GM12878 (cell line): Measurements from ENCODE around the gene IQGAP2.

Experiments
- BRCA1 ChIP-seq: IDR thresholded peaks from 2 replicates; pipeline ENCODE4 v1.6.1; 2011; ENCODE audit warnings: low read depth, low read length, improper control_type of control experiment
- EGR1 ChIP-seq, 2 experiments: IDR thresholded peaks; 1 replicate in 1 of 2; 2 replicates in 1 of 2; pipeline ENCODE4 v1.6.1; 2011 to 2012; ENCODE audit warnings: low read depth in 2 of 2, low read length in 2 of 2, borderline replicate concordance in 1 of 2, mild to moderate bottlenecking in 1 of 2, moderate library complexity in 1 of 2
- FOS ChIP-seq: IDR thresholded peaks from 3 replicates; pipeline ENCODE4 v1.6.1; 2011; ENCODE audit warnings: borderline replicate concordance; ENCODE audit not compliant: insufficient read length; ENCODE audit errors: extremely low read depth
- HDAC2 ChIP-seq: fragments of 200-600 bp; sonication (generic); IDR thresholded peaks from 2 replicates; pipeline ENCODE4 v1.6.1; 2017
- IKZF1 ChIP-seq: fragments of 450-650 bp; conservative IDR thresholded peaks from 2 replicates; pipeline ENCODE4 v1.6.1; 2017; ENCODE audit warnings: antibody characterized with exemption, mild to moderate bottlenecking
- NRF1 ChIP-seq: conservative IDR thresholded peaks from 2 replicates; pipeline ENCODE4 v1.6.1; 2011; ENCODE audit warnings: mild to moderate bottlenecking, low read depth, low read length, improper control_type of control experiment
- SMAD5 ChIP-seq: IDR thresholded peaks from 2 replicates; pipeline ENCODE4 v1.6.1; 2016; ENCODE audit warnings: antibody characterized with exemption, low read depth
- TF ChIP-seq, protein P1 (sequence below), 3 experiments: IDR thresholded peaks in 2 of 3; conservative IDR thresholded peaks in 1 of 3; 2 replicates each; pipeline ENCODE4 v1.5.1; 2011; ENCODE audit warnings: low read depth in 3 of 3, low read length in 3 of 3, mild to moderate bottlenecking in 3 of 3, control low read depth in 2 of 3, moderate library complexity in 2 of 3, inconsistent platforms in 1 of 3, mixed read lengths in 1 of 3; ENCODE audit not compliant: control insufficient read depth in 2 of 3, insufficient read depth in 1 of 3; ENCODE audit errors: extremely low read depth in 1 of 3
- TF ChIP-seq, protein P2 (sequence below): fragments of 450-650 bp; IDR thresholded peaks from 2 replicates; pipeline ENCODE4 v1.6.1; 2017; ENCODE audit warnings: mild to moderate bottlenecking, moderate library complexity

DNA sequence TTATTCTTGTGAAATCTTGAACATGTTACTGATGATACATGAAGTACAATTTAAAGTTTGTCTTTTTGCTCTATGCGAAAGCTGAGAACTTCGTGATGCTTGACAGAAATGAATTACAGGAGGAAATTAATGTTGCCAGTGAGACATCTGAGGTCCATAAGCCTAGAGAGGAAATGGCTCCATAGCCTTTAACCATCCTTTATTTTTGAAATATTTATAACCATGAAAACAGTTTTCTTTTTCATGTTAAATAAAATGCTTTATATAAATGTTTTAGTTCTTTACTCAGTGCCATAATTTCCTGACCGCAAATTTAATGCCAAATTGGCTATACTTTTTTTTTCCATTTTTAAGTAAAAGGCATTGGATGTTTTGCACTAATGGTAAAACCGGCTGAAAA, 191.0 kb downstream of the IQGAP2 start:
- TF ChIP-seq HDAC2 = no peak
- TF ChIP-seq EGR1 (IDR thresholded peaks at IDR 0.05; ENCODE audit: borderline replicate concordance in 1 of 2, low read depth in 2 of 2, low read length in 2 of 2) = no peak
- TF ChIP-seq BRCA1 = no peak
- TF ChIP-seq, protein P1, sequence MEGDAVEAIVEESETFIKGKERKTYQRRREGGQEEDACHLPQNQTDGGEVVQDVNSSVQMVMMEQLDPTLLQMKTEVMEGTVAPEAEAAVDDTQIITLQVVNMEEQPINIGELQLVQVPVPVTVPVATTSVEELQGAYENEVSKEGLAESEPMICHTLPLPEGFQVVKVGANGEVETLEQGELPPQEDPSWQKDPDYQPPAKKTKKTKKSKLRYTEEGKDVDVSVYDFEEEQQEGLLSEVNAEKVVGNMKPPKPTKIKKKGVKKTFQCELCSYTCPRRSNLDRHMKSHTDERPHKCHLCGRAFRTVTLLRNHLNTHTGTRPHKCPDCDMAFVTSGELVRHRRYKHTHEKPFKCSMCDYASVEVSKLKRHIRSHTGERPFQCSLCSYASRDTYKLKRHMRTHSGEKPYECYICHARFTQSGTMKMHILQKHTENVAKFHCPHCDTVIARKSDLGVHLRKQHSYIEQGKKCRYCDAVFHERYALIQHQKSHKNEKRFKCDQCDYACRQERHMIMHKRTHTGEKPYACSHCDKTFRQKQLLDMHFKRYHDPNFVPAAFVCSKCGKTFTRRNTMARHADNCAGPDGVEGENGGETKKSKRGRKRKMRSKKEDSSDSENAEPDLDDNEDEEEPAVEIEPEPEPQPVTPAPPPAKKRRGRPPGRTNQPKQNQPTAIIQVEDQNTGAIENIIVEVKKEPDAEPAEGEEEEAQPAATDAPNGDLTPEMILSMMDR (IDR thresholded peaks at IDR 0.05 in 2 of 3, conservative IDR thresholded peaks at IDR 0.05 in 1 of 3; ENCODE audit: control insufficient read depth in 2 of 3, extremely low read depth in 1 of 3, insufficient read depth in 1 of 3, low read depth in 3 of 3, low read length in 3 of 3) = no peak
- no peak for TF ChIP-seq SMAD5
- TF ChIP-seq, protein P2, sequence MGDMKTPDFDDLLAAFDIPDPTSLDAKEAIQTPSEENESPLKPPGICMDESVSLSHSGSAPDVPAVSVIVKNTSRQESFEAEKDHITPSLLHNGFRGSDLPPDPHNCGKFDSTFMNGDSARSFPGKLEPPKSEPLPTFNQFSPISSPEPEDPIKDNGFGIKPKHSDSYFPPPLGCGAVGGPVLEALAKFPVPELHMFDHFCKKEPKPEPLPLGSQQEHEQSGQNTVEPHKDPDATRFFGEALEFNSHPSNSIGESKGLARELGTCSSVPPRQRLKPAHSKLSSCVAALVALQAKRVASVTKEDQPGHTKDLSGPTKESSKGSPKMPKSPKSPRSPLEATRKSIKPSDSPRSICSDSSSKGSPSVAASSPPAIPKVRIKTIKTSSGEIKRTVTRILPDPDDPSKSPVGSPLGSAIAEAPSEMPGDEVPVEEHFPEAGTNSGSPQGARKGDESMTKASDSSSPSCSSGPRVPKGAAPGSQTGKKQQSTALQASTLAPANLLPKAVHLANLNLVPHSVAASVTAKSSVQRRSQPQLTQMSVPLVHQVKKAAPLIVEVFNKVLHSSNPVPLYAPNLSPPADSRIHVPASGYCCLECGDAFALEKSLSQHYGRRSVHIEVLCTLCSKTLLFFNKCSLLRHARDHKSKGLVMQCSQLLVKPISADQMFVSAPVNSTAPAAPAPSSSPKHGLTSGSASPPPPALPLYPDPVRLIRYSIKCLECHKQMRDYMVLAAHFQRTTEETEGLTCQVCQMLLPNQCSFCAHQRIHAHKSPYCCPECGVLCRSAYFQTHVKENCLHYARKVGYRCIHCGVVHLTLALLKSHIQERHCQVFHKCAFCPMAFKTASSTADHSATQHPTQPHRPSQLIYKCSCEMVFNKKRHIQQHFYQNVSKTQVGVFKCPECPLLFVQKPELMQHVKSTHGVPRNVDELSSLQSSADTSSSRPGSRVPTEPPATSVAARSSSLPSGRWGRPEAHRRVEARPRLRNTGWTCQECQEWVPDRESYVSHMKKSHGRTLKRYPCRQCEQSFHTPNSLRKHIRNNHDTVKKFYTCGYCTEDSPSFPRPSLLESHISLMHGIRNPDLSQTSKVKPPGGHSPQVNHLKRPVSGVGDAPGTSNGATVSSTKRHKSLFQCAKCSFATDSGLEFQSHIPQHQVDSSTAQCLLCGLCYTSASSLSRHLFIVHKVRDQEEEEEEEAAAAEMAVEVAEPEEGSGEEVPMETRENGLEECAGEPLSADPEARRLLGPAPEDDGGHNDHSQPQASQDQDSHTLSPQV = no peak
- no peak for TF ChIP-seq FOS
- no peak for TF ChIP-seq NRF1
- TF ChIP-seq IKZF1 = no peak
